Measurements from ENCODE around the gene TEX28.
"Not testable (repeated sequence)": the region's sequence is repeated elsewhere in the genome, so short reads cannot be mapped to it uniquely, and the experiment has no call there.

The TEX28 gene

GRCh38 chrX:154226706-154227105 is 68.2 kb downstream of the TEX28 start:
- not testable (repeated sequence) for H2AFZ ChIP-seq (ENCODE audit: low read depth, low read length); H3K4me1 ChIP-seq (ENCODE audit: low read length); H3K36me3 ChIP-seq (replicated peaks; ENCODE audit: low read depth, low read length); H3K79me2 ChIP-seq (ENCODE audit: low read length); H3K4me2 ChIP-seq (ENCODE audit: low read length); H3K27me3 ChIP-seq (ENCODE audit: low read depth, low read length); H3K9me3 ChIP-seq (ENCODE audit: insufficient read depth, low read length); H3K4me3 ChIP-seq (ENCODE audit: low read length); H3K9ac ChIP-seq (ENCODE audit: low read length); H3K27ac ChIP-seq (ENCODE audit: low read length); H4K20me1 ChIP-seq (ENCODE audit: insufficient read depth, low read length)

GRCh38 chrX:154225292-154225691 is 69.6 kb downstream of the TEX28 start:
- not testable (repeated sequence) for H3K36me3 ChIP-seq (replicated peaks; ENCODE audit: low read depth, low read length); H3K4me1 ChIP-seq (ENCODE audit: low read length); H3K4me3 ChIP-seq (ENCODE audit: low read length); H3K4me2 ChIP-seq (ENCODE audit: low read length); H3K79me2 ChIP-seq (ENCODE audit: low read length); H3K27me3 ChIP-seq (ENCODE audit: low read depth, low read length); H3K9ac ChIP-seq (ENCODE audit: low read length); H3K27ac ChIP-seq (ENCODE audit: low read length); H2AFZ ChIP-seq (ENCODE audit: low read depth, low read length); H4K20me1 ChIP-seq (ENCODE audit: insufficient read depth, low read length); H3K9me3 ChIP-seq (ENCODE audit: insufficient read depth, low read length)

Data from OCI-LY3 (cell line).